ENCODE data around the gene GALNT14.

DNA sequence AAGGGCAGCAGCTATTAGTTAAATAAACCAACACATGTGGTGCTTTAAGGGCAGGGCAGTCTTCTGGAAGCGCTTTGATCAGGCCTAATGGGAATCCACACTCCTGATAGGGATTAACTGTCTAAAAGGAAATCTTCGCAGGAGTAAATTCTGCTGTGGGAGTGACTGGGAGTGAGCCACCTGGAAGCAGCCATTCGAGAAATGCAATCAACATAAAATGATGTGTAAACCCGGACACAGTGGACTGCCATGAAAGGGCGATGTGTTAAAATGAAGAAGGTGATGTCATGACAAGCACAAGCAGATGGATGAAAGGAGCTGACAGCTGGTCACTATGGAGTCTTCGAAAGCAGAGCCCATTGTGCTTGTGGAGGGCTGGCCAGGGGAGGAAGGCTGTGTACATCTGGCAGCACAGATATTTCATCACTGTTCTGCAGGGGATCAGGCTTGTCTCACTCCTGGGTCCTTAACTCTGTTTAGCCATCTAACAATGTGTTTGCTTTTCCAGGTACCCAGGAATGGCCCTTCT is 24.8 kb upstream of the GALNT14 start:
- TF ChIP-seq, protein P1, sequence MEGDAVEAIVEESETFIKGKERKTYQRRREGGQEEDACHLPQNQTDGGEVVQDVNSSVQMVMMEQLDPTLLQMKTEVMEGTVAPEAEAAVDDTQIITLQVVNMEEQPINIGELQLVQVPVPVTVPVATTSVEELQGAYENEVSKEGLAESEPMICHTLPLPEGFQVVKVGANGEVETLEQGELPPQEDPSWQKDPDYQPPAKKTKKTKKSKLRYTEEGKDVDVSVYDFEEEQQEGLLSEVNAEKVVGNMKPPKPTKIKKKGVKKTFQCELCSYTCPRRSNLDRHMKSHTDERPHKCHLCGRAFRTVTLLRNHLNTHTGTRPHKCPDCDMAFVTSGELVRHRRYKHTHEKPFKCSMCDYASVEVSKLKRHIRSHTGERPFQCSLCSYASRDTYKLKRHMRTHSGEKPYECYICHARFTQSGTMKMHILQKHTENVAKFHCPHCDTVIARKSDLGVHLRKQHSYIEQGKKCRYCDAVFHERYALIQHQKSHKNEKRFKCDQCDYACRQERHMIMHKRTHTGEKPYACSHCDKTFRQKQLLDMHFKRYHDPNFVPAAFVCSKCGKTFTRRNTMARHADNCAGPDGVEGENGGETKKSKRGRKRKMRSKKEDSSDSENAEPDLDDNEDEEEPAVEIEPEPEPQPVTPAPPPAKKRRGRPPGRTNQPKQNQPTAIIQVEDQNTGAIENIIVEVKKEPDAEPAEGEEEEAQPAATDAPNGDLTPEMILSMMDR (IDR thresholded peaks at IDR 0.05) = no peak
- TF ChIP-seq POLR2A (IDR thresholded peaks at IDR 0.05) = no peak
- TF ChIP-seq EP300 (IDR thresholded peaks at IDR 0.05) = no peak
- no peak for TF ChIP-seq POLR2AphosphoS5 (IDR thresholded peaks at IDR 0.05)

Data from gastroesophageal sphincter (tissue), 3 donors.